ENCODE measurements around the gene PLXNA2. TPM values are rescaled to one million over a fixed set of nuclear protein-coding genes. Genes with fewer than 3 reads are reported as not detected.

PLXNA2 gene
- total and polyA plus RNA-seq, 2 donors (not counting 3 experiments of a cell fraction or from before 2014, with no cell fraction given), result 42.6 to 229 TPM

DNA sequence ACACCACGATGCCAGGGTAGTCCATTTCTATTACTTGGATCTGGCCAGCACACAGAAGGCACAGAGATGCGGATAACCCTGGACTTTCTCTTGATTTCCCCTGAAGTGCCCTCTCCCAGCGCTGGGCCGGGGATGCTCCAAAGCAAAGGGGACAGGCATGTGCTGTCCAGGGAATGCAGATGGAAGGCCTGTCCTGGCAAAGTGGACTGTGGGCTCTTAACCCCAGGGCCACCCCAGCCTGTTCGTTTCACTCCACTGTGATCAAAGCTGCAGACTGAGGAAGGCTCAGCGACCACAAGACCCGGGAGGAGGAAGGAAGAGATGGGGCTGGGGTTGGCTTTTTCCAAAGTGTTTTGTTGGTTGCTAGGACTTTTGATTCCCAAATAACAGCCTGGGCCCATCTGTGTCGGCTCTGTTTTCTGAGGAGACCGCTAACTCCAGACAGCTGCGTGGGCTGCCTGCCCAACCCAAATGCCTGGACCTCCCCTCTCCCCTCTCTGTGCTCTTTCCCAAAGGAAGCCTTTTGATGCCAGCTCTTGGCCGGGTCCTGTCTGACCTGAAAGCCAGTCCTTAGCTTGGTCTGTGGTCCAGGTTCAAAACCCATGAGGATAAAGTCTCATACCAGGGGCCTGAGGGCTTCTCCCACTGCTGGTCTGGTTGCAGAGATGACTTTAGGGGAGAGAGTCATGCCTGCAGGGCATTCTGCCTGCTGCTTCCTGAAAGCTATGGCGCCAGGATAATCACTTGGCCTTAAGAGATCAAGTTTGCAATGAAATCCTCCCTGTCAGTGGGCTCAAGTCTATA lies 213.7 kb downstream of the PLXNA2 start:
- no peak overlapping the region for H2AFZ ChIP-seq (ENCODE audit: low read depth, low read length)
- H3K4me3 ChIP-seq (replicated peaks in 1 of 3; ENCODE audit: insufficient read depth in 1 of 3, low read depth in 1 of 3, low read length in 3 of 3), result no peak overlapping the region
- ChIA-PET POLR2A (no interaction called here), CTCF (interaction anchor here (0.6 to 13.9 kb wide), 14 partner anchors 9 to 212 kb away, joined by 3 to 289 read pairs (median 5); partner anchors contain the start of gene PLXNA2)
- TF ChIP-seq, protein P1, sequence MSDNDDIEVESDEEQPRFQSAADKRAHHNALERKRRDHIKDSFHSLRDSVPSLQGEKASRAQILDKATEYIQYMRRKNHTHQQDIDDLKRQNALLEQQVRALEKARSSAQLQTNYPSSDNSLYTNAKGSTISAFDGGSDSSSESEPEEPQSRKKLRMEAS (IDR thresholded peaks at IDR 0.05; ENCODE audit: insufficient read depth, insufficient read length), result no peak
- TF ChIP-seq EZH2 (IDR thresholded peaks at IDR 0.05; ENCODE audit: borderline replicate concordance, low read depth, low read length, severe bottlenecking) (no peak), POLR2AphosphoS5 (IDR thresholded peaks at IDR 0.05; ENCODE audit: insufficient read depth, low read depth, low read length) (peak; percentile 12)
- peaks cover 37 to 51% of the 10 kb centered on the region in 2 experiments for H3K36me3 ChIP-seq (ENCODE audit: control insufficient read depth in 2 of 2, extremely low read depth in 1 of 2, insufficient read depth in 2 of 2, low read length in 2 of 2)
- no peaks in the 10 kb centered on the region for H4K20me1 ChIP-seq (replicated peaks; ENCODE audit: control insufficient read depth, extremely low read depth, insufficient read depth, low read length)
- peak overlapping the region; percentile 56 for H3K9ac ChIP-seq (replicated peaks; ENCODE audit: extremely low read depth, insufficient read depth, low read length)
- H3K4me2 ChIP-seq (ENCODE audit: insufficient read depth, low read length), result peak overlapping the region; percentile 26
- intact Hi-C loops (cut with micrococcal nuclease) (loop anchor here (1.0 to 5.0 kb wide), 2 partner anchors 145 to 212 kb away; partner anchors contain the start of gene PLXNA2), dilution Hi-C loops (cut with MboI; ENCODE audit: extremely low pct_ligation_motif_present, low sequenced_read_pairs) (no loop called here)
- H3K4me1 ChIP-seq (ENCODE audit: control insufficient read depth, extremely low read depth, insufficient read depth, low read length), result peaks cover 43% of the 10 kb centered on the region
- FAIRE-seq (peak; percentile 40), DNase-seq (ENCODE audit: low read depth, low spot score) (peak; percentile 65)
- peak overlapping the region; percentile 85 for H3K27ac ChIP-seq (ENCODE audit: insufficient read depth, low read depth, low read length)
- no peaks in the 10 kb centered on the region for H3K79me2 ChIP-seq (ENCODE audit: control insufficient read depth, insufficient read depth, low read length)
- no TSS peak for BruUV-seq (replicated peaks)
- H3K9me3 ChIP-seq (replicated peaks; ENCODE audit: control insufficient read depth, insufficient read depth, low read length), result no peaks in the 10 kb centered on the region
- H3K9me1 ChIP-seq (replicated peaks; ENCODE audit: control insufficient read depth, extremely low read depth, insufficient read depth, low read length), result no peaks in the 10 kb centered on the region
- H3K27me3 ChIP-seq (ENCODE audit: control insufficient read depth in 2 of 2, insufficient read depth in 2 of 2, low read length in 2 of 2), result no peaks in the 10 kb centered on the region
